ENCODE results near the gene RASA3.
"Not testable (repeated sequence)": the region's sequence is repeated elsewhere in the genome, so short reads cannot be mapped to it uniquely, and the experiment has no call there.

RASA3 gene

DNA sequence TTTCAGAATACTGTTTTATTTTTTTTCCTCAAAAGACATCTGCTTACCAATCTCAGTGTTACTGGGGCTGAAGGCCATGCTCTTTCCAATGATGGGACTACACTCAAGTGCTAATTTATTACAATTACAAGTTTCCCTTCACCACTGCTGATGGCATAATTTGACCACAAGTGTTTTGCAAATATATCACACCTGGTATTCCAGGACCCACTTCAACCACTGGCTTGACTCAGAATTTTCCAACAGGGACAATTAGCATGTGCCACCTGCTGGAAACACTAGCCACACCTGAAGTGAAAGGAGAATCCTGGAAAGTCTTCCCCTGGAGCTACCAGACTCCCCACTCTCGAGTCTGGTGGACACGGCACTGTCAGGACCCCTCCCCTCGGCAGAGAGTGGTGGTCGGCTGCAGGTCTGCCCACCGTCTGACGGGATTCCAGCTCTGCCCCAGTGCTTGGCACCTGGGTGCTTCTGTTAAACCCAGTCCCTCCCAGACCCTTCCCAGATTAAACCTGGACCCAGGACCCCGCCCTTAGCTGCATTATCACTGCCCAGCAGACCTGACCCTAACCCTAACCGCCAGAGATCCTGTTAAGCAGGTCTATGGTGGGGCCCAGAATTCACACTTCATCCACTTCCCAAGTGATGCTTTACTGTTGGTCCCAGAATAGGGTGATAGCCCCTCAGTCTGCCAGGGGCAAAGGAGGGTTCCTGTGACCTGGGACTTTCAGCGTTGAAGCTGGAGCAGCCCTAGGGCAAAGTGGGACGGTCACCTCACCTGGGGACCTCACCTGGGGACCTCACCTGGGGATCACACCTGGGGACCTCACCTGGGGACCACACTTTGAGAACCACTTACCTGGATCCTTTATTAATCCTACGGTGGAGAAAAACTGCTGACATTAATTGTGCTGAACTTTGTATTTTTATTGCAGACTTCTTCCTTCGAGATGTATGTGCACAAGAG, 17.6 kb upstream of the RASA3 start:
- H3K27me3 ChIP-seq (ENCODE audit: insufficient read depth, low read length, poor library complexity, severe bottlenecking), result no peaks in the 10 kb centered on the region
- peaks cover 6% of the 10 kb centered on the region for H3F3A ChIP-seq (ENCODE audit: low read depth)
- no peaks in the 10 kb centered on the region for H3K9me2 ChIP-seq (replicated peaks; ENCODE audit: low read depth, low read length)
- no peak overlapping the region for H2AFZ ChIP-seq (ENCODE audit: low read length)
- H3K9me3 ChIP-seq (ENCODE audit: insufficient read depth, low read depth, low read length), result no peaks in the 10 kb centered on the region
- H3K4me3 ChIP-seq (ENCODE audit: low read length, poor library complexity, severe bottlenecking), result no peak overlapping the region
- H3K79me2 ChIP-seq (ENCODE audit: insufficient read depth, low read length), result no peaks in the 10 kb centered on the region
- peaks cover 87% of the 10 kb centered on the region for H3K4me1 ChIP-seq (ENCODE audit: insufficient read depth, low read length, poor library complexity, severe bottlenecking)
- no peaks in the 10 kb centered on the region for H3K36me3 ChIP-seq (ENCODE audit: insufficient read depth, low read length)
- no peak overlapping the region for H3K9ac ChIP-seq (ENCODE audit: low read depth, low read length, poor library complexity, severe bottlenecking)
- TF ChIP-seq EZH2phosphoT487 (IDR thresholded peaks at IDR 0.05; ENCODE audit: borderline replicate concordance), result no peak
- TF ChIP-seq, protein P1, sequence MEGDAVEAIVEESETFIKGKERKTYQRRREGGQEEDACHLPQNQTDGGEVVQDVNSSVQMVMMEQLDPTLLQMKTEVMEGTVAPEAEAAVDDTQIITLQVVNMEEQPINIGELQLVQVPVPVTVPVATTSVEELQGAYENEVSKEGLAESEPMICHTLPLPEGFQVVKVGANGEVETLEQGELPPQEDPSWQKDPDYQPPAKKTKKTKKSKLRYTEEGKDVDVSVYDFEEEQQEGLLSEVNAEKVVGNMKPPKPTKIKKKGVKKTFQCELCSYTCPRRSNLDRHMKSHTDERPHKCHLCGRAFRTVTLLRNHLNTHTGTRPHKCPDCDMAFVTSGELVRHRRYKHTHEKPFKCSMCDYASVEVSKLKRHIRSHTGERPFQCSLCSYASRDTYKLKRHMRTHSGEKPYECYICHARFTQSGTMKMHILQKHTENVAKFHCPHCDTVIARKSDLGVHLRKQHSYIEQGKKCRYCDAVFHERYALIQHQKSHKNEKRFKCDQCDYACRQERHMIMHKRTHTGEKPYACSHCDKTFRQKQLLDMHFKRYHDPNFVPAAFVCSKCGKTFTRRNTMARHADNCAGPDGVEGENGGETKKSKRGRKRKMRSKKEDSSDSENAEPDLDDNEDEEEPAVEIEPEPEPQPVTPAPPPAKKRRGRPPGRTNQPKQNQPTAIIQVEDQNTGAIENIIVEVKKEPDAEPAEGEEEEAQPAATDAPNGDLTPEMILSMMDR (conservative IDR thresholded peaks at IDR 0.05; ENCODE audit: low read length), result no peak
- no peak overlapping the region for H3K4me2 ChIP-seq (ENCODE audit: low read depth, low read length, poor library complexity, severe bottlenecking)
- H4K20me1 ChIP-seq (ENCODE audit: insufficient read depth, low read length, poor library complexity, severe bottlenecking), result no peaks in the 10 kb centered on the region

DNA sequence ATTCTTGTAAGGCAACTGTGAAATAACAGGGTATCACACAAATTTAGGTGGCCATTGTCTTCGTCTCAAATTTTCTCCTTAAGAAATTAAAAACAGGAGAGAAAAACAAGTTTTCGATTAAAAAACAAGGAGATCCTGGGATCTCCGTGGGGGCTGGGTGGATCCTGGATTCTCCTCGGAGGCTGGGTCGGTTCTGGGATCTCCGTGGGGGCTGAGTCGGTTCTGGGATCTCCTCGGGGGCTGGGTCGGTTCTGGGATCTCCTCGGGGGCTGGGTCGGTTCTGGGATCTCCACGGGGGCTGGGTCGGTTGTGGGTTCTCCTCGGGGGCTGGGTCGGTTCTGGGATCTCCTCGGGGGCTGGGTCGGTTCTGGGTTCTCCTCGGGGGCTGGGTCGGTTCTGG, 16.5 kb upstream of the RASA3 start:
- not testable (repeated sequence) for H3K79me2 ChIP-seq (ENCODE audit: insufficient read depth, low read length); H3F3A ChIP-seq (ENCODE audit: low read depth); H3K27me3 ChIP-seq (ENCODE audit: insufficient read depth, low read length, poor library complexity, severe bottlenecking); H4K20me1 ChIP-seq (ENCODE audit: insufficient read depth, low read length, poor library complexity, severe bottlenecking); H3K9me3 ChIP-seq (ENCODE audit: insufficient read depth, low read depth, low read length); H3K9me2 ChIP-seq (replicated peaks; ENCODE audit: low read depth, low read length); H3K36me3 ChIP-seq (ENCODE audit: insufficient read depth, low read length)
- H2AFZ ChIP-seq (ENCODE audit: low read length), result peak overlapping the region; percentile 80
- peak overlapping the region; percentile 77 for H3K4me2 ChIP-seq (ENCODE audit: low read depth, low read length, poor library complexity, severe bottlenecking)
- peak overlapping the region; percentile 52 for H3K4me3 ChIP-seq (ENCODE audit: low read length, poor library complexity, severe bottlenecking)
- peaks cover 91% of the 10 kb centered on the region for H3K4me1 ChIP-seq (ENCODE audit: insufficient read depth, low read length, poor library complexity, severe bottlenecking)
- peak overlapping the region; percentile 67 for H3K9ac ChIP-seq (ENCODE audit: low read depth, low read length, poor library complexity, severe bottlenecking)

DNA sequence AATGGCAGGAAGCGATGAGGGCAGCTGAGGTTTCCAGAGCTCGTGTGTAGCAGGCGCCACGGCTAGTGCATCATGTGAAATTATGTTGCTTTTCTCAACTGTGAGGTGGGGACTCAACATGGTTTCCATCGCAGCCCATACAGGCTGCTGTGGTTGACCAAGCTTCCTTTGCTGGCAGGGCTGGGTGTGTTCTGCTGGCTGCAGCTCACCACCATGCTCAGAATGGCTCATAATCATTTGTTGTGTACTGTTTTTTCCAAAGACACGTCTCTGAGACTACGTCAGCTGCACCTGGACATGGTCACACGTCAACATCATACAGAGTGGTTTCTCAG, 16.1 kb upstream of the RASA3 start:
- Histone ChIP-seq H3K36me3 (ENCODE audit: insufficient read depth, low read length) (no peaks in the 10 kb centered on the region), H3K4me1 (ENCODE audit: insufficient read depth, low read length, poor library complexity, severe bottlenecking) (peaks cover 91% of the 10 kb centered on the region), H3K4me3 (ENCODE audit: low read length, poor library complexity, severe bottlenecking) (peak overlapping the region; percentile 52), H3K4me2 (ENCODE audit: low read depth, low read length, poor library complexity, severe bottlenecking) (peak overlapping the region; percentile 77), H2AFZ (ENCODE audit: low read length) (peak overlapping the region; percentile 80), H4K20me1 (ENCODE audit: insufficient read depth, low read length, poor library complexity, severe bottlenecking) (no peaks in the 10 kb centered on the region), H3F3A (ENCODE audit: low read depth) (peaks cover 6% of the 10 kb centered on the region), H3K79me2 (ENCODE audit: insufficient read depth, low read length) (no peaks in the 10 kb centered on the region), H3K9me3 (ENCODE audit: insufficient read depth, low read depth, low read length) (no peaks in the 10 kb centered on the region), H3K9ac (ENCODE audit: low read depth, low read length, poor library complexity, severe bottlenecking) (peak overlapping the region; percentile 67), H3K9me2 (replicated peaks; ENCODE audit: low read depth, low read length) (no peaks in the 10 kb centered on the region), H3K27me3 (ENCODE audit: insufficient read depth, low read length, poor library complexity, severe bottlenecking) (no peaks in the 10 kb centered on the region)
- TF ChIP-seq, protein P1 (conservative IDR thresholded peaks at IDR 0.05; ENCODE audit: low read length), result no peak
- TF ChIP-seq EZH2phosphoT487 (IDR thresholded peaks at IDR 0.05; ENCODE audit: borderline replicate concordance), result no peak
